ENCODE results near the gene ATXN7.

ATXN7 gene

DNA sequence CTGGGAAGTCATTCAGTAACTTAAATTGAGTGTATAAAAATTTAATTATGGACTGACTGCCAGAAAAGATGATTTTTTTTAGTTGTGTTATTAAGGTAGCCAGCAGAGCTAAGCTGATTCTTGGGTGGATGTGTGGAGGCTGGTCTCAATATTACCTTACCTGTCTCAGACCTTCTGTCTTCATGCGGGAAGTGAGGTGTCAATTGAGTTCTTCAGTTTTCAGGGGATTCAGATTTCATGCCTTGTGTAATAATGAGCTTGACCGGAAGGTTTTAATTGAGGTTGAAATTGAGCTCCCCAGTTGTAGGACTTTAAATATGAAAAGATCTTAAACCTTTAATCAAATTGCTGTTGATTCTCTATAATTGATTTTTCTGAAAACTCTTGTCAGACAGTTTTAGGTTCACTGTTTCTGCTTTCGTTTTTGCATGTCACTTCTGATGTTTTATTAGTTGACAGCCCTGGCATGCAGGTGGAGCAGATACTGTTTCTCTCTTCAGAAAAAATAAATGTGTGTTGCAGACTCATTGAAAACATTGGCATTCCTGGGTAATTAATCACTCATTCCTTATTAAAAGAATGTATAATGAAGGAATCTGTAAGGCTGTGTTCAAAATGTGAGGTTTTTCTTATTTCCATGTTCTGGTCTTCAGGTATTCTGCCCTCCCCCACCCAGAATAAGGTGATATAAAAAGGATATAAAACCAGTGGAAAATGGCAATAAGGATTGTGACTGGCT, 105.1 kb downstream of the ATXN7 start:
- DNase-seq: no peak

DNA sequence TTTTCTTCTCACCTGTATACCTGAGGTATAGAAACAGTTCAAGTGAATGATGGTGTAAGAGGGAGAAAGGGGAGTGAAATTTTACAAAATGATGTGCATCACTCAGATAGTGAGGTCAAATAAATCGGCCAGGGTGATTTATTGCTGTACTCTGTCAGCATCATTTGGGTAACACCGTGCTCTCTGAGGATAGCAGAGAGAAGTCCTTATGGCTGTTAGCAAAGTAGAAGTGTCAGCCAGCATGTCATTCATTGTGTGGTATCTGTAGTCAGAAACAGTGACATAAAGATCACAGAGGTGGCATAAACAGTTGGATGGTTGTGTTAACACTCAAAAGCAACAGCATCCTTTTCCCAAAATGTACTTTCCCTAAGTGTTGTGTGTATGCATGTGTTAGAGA, 106.2 kb downstream of the ATXN7 start:
- DNase-seq: no peak

DNA sequence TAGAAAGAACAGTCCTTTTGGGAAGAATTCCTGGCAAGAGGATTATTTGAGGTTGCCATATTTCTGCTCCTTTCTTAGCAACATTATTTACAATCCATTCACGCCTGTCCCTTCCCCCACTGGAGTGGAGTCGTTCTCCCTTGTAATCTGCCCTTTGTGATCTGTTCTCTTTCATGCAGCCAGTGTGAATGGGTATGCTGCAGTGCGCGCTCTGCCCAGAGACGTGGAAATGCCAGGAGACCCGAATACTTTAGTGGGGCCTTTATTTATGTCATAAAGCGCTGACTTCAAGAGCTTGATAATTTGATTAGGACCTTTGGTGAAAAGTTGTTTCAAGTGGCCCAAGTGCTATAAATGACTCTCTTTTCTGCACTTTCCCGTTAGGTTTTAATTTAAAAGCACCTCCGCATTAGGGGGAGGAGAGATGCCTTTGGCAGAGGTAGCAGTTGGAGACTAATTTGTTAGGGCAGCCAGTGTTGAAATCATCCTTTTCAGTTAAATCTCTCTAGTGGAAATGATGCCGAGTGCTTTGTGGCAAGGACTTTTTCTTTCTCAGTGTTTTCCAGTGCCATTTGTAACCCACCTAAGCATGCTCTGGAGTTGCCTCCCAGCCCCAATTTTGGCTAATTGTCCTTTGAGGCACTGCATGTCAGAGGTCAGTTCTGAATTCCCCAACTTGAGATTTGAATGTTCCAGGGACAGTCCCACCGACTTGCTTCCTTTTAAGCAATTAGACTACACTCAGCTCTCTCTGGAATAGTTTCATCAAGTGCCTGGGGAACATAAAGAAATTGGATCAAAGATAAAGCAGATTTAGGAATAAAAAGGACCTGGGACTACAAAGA, 107.2 kb downstream of the ATXN7 start:
- no peak for DNase-seq

DNA sequence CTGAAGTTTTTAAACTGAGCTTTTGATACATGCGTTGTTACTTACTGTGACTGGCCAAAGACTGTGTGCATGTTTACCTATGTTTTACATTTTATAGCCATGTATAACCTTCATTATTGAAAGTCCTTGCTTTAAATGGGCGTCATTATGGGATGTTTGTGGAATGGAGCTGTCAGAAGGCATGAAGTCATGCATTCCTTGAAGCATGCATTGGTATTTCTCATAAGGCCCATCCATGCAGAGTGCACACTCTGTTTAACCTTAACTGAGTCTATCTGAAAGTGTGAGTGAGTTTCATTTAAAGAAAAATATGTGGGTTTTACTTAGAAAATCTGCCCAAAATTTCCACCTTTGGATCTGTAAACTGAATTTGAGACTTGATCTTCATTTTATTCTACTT, 108.5 kb downstream of the ATXN7 start:
- no peak for DNase-seq

DNA sequence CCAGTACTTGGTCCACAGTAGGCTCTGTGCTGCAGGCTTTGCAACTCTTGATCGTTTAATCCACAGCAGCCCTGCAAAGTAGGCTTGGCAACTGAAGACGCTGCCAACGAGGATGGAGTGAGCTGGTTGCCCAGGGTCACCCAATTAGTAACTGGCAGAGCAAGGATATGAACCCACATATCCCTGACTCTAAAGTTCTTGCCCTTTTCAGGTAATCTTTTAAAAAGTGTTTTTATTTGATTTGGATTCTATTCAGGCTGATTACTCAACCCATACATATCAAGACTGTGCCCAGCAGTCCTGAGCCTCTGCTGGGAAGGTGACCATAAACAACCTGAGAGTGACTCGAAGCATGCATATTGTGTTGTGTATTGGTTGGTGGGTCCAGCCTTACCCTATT, 109.3 kb downstream of the ATXN7 start:
- DNase-seq: no peak

DNA sequence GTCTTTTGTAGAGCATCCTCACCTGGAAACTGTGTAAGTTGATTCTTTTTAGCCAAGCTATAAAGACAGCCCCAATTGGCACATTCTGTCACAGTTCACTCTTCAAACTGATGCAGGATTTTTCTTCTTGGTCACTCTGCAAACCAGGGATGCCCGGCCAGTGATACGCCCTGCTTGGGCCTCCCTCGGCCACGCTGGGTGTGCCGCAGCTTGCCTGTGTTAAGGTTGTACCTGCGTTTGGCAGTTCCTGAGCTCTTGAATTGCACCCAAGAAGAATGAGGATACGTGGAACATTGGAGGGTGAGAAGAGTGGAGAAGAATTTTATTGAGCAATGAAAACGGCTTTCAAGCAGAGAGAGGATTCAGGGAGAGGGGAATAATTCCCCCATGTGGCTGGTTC, 109.7 kb downstream of the ATXN7 start:
- DNase-seq: no peak

DNA sequence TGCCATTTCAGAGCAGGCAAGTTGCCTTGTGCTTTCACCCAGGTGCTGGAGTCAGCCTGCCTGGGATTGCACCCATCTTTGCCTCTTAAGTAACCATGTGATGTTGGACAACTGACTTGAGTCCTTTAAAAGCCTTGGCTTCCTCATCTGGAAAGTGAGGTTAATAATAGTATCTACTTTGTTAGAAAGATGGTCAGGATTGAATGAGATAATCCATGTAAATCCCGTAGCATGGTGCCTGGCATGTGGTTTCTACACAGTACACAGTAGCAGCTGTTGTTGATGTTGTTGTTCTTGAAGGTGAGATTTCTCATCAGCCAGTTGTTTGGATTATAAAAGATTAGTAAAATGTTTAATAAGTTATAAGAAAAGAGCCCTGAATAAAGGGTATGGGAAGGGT, 110.8 kb downstream of the ATXN7 start:
- no peak for DNase-seq

DNA sequence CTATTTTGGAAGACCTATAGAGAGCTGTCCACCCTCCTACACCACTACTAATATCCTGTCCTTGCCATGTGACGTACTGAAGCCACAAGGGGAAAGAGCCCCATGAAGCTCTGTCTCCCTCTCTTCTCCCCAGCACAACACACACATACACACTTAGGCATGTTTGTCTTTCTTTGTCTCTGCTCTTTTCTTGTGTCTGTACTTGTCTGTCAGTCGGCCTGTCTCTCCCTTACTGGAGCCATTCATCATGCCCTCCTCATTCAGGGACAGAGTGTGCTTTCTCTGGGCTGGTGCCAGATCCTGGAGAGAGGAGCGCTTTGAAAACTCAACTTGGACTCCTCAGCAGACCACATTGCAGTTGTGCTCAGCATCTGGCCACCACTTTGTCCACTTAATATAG, 112.1 kb downstream of the ATXN7 start:
- no peak for DNase-seq

DNA sequence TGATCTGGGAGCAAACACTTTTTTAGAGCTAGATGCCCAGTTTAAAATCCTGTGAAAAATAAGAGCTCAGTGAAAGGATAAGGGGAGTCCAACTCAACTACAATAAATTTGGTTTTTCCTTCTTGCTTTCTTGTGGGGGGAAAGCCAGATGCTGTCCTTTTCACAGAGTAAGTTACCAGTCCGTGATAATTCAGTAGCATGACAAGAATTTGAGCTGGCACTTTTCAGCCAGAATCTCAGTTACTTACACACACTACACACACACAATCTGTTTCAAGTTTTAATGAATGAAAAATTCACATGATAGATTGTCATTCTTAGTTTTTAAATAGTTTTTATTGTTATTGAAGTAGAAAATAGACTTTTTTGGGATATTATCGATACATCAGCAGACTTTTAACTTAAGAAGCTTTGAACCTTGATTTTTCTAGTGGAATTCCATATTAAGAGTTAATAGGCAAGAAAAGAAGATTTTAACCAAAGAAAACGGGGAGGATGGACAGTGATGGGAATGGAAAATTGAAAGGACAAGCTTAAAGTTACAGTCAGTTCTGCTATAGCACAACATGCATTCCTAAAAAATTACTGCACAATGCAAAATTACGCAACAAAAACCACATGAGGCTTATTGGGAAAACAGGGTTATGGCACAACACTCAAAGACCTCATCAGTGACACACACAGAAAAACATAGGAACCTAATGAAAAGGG, 112.6 kb downstream of the ATXN7 start:
- no peak for DNase-seq

DNA sequence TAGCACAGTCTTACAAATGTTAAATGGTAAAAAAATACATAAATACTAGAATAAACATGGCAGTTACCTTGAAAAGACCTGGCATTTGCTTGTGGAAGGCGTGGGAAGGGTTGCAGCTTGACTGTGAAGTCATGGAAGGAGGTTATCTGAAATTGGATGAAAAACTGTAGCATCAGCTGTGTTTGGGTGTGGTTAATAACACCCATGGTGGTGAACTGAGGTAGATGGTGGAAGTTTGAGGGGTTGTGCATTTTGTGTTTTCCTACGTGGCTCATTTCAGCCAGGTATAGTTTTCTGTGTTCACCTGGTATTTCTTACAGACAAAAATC, 113.2 kb downstream of the ATXN7 start:
- DNase-seq: no peak

DNA sequence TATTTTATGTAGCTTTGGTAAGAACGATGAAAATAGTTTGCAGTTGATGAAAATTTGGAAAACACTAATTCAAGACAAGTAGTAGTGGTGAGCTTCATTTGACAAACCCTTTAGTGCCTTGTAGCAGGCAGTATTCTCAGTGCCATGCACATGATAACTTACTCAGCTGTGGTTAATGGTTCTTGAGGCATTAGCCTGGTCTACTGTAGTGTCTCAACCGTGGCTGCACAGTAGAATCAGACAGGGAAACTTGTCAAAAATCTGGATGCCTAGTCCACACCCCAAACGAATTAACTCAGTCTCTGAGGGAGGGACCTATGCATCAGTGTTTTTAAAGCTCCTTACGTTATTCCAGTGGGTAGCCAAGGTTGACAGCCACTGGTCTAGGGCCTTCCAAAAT, 114.2 kb downstream of the ATXN7 start:
- DNase-seq: no peak

DNA sequence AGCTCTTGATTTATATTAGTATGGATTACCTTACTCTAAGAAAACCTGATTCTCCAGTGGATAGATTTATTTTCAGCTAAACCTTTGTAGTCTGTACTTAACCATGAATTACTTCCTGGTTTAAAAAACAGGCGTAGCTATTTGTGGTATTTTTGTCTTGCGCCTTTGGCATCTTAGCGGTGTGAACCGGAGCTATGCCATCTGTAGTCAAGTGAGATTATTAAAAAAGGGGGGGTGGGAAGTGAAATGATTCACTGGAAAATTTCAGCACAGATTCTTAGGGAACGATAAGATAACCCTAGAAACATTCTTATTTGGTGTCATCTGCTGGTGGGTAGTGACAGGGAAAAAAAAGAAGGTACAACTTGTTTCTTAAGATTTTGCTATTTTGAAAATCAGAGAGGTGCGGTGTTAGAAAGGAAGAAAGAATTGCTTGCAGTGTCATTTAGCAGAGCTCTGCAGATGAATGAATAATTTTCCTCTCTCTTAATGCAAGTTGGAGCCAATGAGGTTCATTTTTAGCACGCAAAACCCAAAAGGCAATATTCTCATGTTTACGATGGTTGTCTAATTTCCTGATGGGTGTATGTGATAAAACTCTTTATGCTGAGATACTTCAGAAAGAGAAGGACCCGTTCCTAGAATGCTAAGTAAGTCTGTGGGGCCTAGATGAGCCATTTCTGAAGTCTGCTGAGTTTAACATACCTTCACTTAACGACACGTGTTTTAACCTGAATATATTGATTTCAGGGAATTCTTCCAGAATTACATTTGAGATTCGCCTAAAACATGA, 115.6 kb downstream of the ATXN7 start:
- peak; percentile 39 to 65 for DNase-seq

DNA sequence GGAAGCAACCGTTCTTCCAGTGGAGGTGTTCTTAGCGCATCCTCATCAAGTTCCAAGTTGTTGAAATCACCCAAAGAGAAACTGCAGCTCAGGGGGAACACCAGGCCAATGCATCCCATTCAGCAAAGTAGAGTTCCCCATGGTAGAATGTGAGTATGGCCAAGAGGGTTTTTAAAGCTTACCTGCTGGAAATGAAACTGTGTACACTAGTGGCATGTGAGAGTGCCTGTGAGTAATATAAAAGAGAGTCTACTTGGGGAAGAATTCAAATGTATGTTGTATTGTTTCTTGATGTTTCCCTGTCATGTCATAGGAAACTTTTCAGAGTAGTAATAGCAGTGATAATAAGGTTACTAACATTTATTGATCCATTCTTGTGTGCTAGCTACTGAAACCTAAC, 116.4 kb downstream of the ATXN7 start:
- no peak for DNase-seq

DNA sequence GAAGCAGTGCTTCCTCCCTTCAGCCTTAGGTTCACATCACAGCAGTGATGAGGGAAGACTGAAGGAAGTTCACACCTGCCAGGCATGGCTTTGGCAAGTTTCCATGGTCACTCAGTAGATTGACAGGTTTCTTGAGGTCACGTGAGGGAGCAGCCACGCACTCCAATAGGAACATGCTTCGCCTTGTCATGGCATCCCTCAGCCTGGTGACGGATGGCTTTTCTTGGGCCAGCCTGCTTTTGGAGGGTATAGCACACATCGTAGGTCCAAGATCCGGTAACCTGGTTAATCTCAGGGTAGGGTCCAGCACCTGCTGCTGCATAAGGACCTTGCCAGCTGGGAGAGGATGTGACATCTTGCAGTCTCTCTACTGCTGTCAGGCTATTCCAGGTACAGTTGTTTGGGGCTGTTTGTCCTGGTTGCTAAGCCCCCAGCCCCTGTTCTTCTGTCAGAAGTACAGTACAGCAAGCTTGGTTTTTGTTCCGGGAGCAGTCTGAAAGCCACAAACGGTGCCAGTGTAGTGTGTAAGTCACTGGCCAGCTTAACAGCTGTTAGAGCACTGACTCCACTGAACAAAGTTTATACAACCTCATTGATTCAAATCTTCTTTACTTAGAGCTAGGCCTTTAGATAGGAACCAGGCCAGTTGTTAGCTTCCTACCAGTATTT, 117.3 kb downstream of the ATXN7 start:
- DNase-seq: no peak

DNA sequence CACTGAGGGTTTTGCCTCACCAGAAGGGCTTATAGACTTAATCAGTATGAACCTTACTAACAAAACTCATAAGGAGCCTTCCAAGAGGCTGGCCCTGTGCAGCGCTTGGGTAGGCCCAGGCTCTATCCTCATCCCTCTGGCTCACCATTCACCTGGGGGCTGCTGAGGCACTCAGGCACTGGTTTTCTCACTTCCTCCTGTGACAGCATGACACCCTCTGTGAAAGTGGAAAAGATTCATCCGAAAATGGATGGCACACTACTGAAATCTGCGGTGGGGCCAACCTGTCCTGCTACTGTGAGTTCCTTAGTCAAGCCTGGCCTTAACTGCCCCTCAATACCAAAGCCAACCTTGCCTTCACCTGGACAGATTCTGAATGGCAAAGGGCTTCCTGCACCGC, 118.3 kb downstream of the ATXN7 start:
- DNase-seq: no peak

DNA sequence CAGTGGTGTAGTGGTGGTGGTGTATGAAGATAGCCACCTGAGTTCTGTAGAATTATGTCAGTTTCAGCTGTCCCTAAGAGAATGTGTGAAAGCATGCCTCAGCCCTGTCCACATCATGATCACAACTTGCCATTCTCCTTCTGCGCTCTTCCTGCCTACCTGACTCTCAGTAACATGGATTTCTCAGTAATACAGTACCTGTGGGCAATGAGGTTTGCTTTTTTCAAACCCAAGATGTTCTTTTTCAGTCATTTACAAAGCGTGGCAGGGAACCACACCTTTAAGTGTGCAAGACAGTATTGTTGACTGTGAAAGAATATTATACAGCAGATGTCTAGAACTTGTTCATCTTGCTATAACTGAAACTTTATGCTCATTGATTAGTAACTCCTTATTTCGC, 120.7 kb downstream of the ATXN7 start:
- DNase-seq: no peak

DNA sequence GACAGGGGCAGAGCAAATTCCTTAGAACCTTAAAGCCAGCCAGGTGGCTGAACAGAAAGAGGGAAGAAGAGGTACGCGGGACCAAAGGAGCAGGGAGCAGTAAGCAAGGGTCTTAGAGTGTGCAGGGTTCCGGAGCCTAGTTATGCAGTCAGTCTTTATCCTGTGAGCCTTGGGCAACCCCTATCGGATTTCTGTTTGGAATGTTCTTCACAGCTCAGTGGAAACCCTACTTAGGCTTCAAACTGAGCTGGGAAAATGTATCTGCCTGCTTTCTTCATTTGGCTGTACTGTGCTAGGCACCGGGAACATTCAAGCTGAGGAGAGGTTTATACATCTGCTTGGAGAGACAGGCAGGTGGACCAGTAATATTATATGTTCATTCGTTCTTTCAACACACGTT, 122.5 kb downstream of the ATXN7 start:
- DNase-seq: no peak

DNA sequence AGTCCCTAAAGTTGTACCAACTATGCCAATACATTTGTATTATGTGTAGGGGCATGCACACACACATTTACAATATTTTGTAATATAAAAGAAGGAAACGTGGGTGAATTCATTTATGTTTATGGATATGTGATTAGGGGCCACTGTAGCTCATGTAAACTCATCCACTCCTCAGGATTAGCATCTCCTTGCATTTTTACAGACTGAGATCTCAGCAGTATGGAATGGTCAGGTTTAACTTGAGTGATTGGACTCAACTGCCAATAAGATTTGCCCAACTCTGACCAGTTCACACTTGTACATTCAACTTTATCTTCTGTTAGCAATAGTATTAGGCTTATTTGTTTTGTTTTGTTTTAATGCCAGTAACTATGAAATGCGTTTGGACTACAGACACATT, 123.2 kb downstream of the ATXN7 start:
- no peak for DNase-seq

DNA sequence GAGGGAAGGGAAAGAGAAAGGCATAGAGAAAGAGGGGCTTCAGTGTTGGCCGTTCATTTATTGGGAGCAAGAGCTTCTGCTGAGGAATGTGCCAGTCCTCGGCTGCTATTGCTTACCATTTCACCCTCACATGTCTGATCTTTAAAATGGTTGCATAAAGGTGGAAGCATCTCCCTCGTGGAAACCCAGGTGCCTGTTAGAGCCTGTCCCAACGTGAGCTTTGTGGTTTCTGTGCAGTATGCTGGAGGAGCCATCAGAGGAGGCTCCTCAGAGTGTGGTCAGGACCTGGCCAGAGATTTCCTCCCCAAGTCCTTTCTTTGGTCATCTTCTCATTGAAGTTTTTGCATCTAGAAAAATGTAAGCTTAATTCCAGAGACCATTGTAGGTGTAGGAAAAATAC, 125.3 kb downstream of the ATXN7 start:
- no peak for DNase-seq

DNA sequence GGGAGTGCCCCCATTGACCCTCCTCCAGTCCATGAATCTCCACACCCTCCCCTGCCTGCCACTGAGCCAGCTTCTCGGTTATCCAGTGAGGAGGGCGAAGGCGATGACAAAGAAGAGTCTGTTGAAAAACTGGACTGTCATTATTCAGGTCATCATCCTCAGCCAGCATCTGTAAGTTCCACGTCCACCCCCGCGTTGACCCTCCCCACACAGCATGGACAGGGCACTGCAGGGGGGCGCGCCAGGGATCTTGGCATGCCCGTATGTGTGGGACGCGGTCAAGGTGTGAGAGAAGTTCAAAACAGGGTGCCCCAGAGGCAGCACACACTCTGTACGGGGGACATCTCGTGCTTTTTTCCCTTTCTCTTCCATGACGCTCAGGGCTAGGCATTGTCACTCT, 126.5 kb downstream of the ATXN7 start:
- DNase-seq: no peak

DNA sequence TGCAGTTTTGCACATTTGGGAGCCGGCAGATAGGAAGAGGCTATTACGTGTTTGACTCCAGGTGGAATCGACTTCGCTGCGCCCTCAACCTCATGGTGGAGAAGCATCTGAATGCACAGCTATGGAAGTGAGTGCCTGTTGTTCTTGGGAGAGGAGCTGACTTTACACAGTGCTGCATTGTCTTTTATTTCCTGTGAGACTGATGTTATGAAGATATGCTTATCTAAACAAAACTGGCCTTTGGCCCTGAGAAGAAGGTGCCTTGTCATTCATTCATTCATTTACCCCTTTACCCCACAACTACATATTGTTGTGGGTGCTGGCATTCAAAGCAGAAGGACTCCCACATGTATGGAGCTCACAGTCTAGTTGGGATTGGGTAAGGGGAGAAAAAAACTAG, 127.1 kb downstream of the ATXN7 start:
- no peak for DNase-seq

DNA sequence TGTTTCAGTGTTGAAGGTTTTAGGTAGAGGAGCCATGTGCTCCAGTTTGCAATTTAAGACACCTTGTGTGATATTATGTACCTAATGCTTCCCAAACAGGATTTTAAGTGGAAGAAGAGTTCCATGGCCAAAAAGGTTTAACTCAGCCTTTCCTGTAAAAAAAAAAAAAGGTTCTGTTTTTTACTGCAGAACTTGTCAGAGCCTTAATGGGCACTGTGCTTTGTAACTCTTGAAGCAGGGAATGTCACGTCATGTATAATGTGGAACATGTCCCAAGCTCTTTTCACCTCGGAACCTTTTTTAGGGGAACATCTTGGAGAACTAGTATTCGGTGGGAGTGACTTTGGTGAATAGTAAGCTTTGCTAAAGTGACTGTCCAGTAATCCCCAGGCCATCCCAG, 128.0 kb downstream of the ATXN7 start:
- no peak for DNase-seq

All from CD4-positive, alpha-beta T cell treated with Interleukin-1 beta for 1 hour (primary cell).